WERI-Rb-1 (cell line): ENCODE data around the gene PCNA.

ENCODE experiments used
- DNase-seq: peaks from one replicate; pipeline ENCODE4 v3.0.0-alpha.2; 2020
- H3K27ac ChIP-seq: fragments of 250-450 bp; sonication (Bioruptor Pico); 2 replicates; pipeline ENCODE4 v1.5.1; 2020; ENCODE audit warnings: mild to moderate bottlenecking, moderate library complexity
- H3K27me3 ChIP-seq: fragments of 250-450 bp; sonication (Bioruptor Pico); 2 replicates; pipeline ENCODE4 v1.5.1; 2021; ENCODE audit warnings: mild to moderate bottlenecking, low read depth, moderate library complexity; ENCODE audit not compliant: insufficient read depth, severe bottlenecking
- H3K36me3 ChIP-seq: fragments of 250-450 bp; sonication (Bioruptor Pico); 2 replicates; pipeline ENCODE4 v1.5.1; 2020; ENCODE audit warnings: mild to moderate bottlenecking, moderate library complexity
- H3K4me3 ChIP-seq: 2 replicates; pipeline ENCODE4 v1.5.1; 2011; ENCODE audit warnings: low read depth, mild to moderate bottlenecking, control low read depth, low read length
- H3K9me3 ChIP-seq: fragments of 250-450 bp; sonication (Bioruptor Pico); 2 replicates; pipeline ENCODE4 v1.5.1; 2021; ENCODE audit warnings: mild to moderate bottlenecking, moderate library complexity; ENCODE audit not compliant: severe bottlenecking
- CTCF ChIP-seq: IDR thresholded peaks from 2 replicates; pipeline ENCODE4 v1.5.1; 2011; ENCODE audit warnings: low read depth, mild to moderate bottlenecking, control low read depth, inconsistent platforms, low read length

Gene PCNA

GRCh38 chr20:5136096-5136495 lies 16.3 kb upstream of the PCNA start:
- Histone ChIP-seq H3K4me3 (no peak overlapping the region), H3K9me3 (no peaks in the 10 kb centered on the region), H3K27me3 (no peaks in the 10 kb centered on the region), H3K36me3 (no peaks in the 10 kb centered on the region; the same call in 1 of the 2 replicates), H3K27ac (no peak overlapping the region)
- no peak for DNase-seq
- no peak for TF ChIP-seq CTCF

- H3K4me3 ChIP-seq, result no peak overlapping the region
- H3K36me3 ChIP-seq, result no peaks in the 10 kb centered on the region; the same call in 1 of the 2 replicates
- no peak for DNase-seq
- H3K9me3 ChIP-seq, result no peaks in the 10 kb centered on the region
- no peak overlapping the region for H3K27ac ChIP-seq
- H3K27me3 ChIP-seq, result no peaks in the 10 kb centered on the region
- TF ChIP-seq CTCF, result no peak
Measured at GRCh38 chr20:5135363-5136012, 15.7 kb upstream of the PCNA start.

GRCh38 chr20:5133998-5134397 lies 14.2 kb upstream of the PCNA start:
- no peak for TF ChIP-seq CTCF
- Histone ChIP-seq H3K27ac (no peak overlapping the region), H3K27me3 (no peaks in the 10 kb centered on the region), H3K9me3 (no peaks in the 10 kb centered on the region), H3K4me3 (no peak overlapping the region), H3K36me3 (peaks cover 5% of the 10 kb centered on the region)
- no peak for DNase-seq

- Histone ChIP-seq H3K9me3 (no peaks in the 10 kb centered on the region), H3K4me3 (no peak overlapping the region), H3K27me3 (no peaks in the 10 kb centered on the region), H3K36me3 (peaks cover 15% of the 10 kb centered on the region), H3K27ac (no peak overlapping the region)
- no peak for TF ChIP-seq CTCF
- no peak for DNase-seq
Measured at GRCh38 chr20:5131502-5131901, 11.7 kb upstream of the PCNA start.

GRCh38 chr20:5128886-5129285 lies 9.1 kb upstream of the PCNA start:
- Histone ChIP-seq H3K27me3 (no peaks in the 10 kb centered on the region), H3K4me3 (no peak overlapping the region), H3K9me3 (no peaks in the 10 kb centered on the region), H3K27ac (no peak overlapping the region), H3K36me3 (peaks cover 15% of the 10 kb centered on the region)
- TF ChIP-seq CTCF, result no peak
- DNase-seq, result no peak

- Histone ChIP-seq H3K4me3 (peak overlapping the region; percentile 92), H3K9me3 (no peaks in the 10 kb centered on the region), H3K27ac (peak overlapping the region; percentile 85), H3K36me3 (peaks cover 15% of the 10 kb centered on the region), H3K27me3 (no peaks in the 10 kb centered on the region)
- no peak for DNase-seq
- no peak for TF ChIP-seq CTCF
Measured at GRCh38 chr20:5127859-5128424, 8.2 kb upstream of the PCNA start.
